DOHH2 (cell line): ENCODE measurements around the gene CNTNAP5.

ENCODE experiments used
- H3F3A ChIP-seq: fragments of 200-600 bp; sonication (generic), shearing (Covaris generic); 2 replicates; pipeline ENCODE4 v1.6.0; 2016; ENCODE audit warnings: antibody characterized with exemption, mild to moderate bottlenecking; ENCODE audit not compliant: control insufficient read depth, insufficient read depth
- H3K27ac ChIP-seq: fragments of 200-600 bp; sonication (generic); 2 replicates; pipeline ENCODE4 v1.5.1; 2014; ENCODE audit warnings: low read depth, mild to moderate bottlenecking, low read length, moderate library complexity
- H3K27me3 ChIP-seq: fragments of 200-600 bp; sonication (generic); 2 replicates; pipeline ENCODE4 v1.6.1; 2014; ENCODE audit warnings: mild to moderate bottlenecking, low read length, mixed read lengths; ENCODE audit not compliant: control insufficient read depth
- H3K36me3 ChIP-seq: fragments of 200-600 bp; sonication (generic); 2 replicates; pipeline ENCODE4 v1.6.1; 2014; ENCODE audit warnings: mild to moderate bottlenecking, low read length, moderate library complexity, mixed read lengths; ENCODE audit not compliant: control insufficient read depth
- H3K4me1 ChIP-seq: fragments of 200-600 bp; sonication (generic); 2 replicates; pipeline ENCODE4 v1.6.1; 2014; ENCODE audit warnings: mild to moderate bottlenecking, low read length, mixed read lengths; ENCODE audit not compliant: control insufficient read depth
- H3K4me2 ChIP-seq: fragments of 200-600 bp; sonication (generic); 2 replicates; pipeline ENCODE4 v1.6.0; 2014; ENCODE audit warnings: mild to moderate bottlenecking, low read length, moderate library complexity
- H3K4me3 ChIP-seq: fragments of 200-600 bp; sonication (generic); 2 replicates; pipeline ENCODE4 v1.5.1; 2014; ENCODE audit warnings: mild to moderate bottlenecking, low read length, mixed read lengths
- H3K79me2 ChIP-seq: fragments of 200-600 bp; sonication (generic); 2 replicates; pipeline ENCODE4 v1.6.1; 2014; ENCODE audit warnings: mild to moderate bottlenecking, low read length, mixed read lengths; ENCODE audit not compliant: control insufficient read depth
- H3K9me2 ChIP-seq: fragments of 200-600 bp; sonication (generic); replicated peaks from 2 replicates; pipeline ENCODE4 v1.6.1; 2014; ENCODE audit warnings: mild to moderate bottlenecking, low read length, mixed read lengths; ENCODE audit not compliant: control insufficient read depth
- H3K9me3 ChIP-seq: fragments of 200-600 bp; sonication (generic); 2 replicates; pipeline ENCODE4 v1.6.1; 2014; ENCODE audit warnings: antibody characterized with exemption, low read length, mixed read lengths; ENCODE audit not compliant: control insufficient read depth, insufficient read depth
- H4K20me1 ChIP-seq: fragments of 200-600 bp; sonication (generic); 2 replicates; pipeline ENCODE4 v1.6.0; 2014; ENCODE audit warnings: low read depth, mild to moderate bottlenecking, antibody characterized with exemption, low read length, moderate library complexity; ENCODE audit not compliant: control insufficient read depth, insufficient read depth
- CTCF ChIP-seq: fragments of 200-600 bp; sonication (generic); IDR thresholded peaks from one replicate; pipeline ENCODE4 v1.5.1; 2014; ENCODE audit warnings: antibody characterized with exemption, mild to moderate bottlenecking, low read depth, low read length; ENCODE audit not compliant: poor library complexity, severe bottlenecking
- EZH2phosphoT487 ChIP-seq: fragments of 200-600 bp; sonication (generic); IDR thresholded peaks from 2 replicates; pipeline ENCODE4 v1.6.1; 2017; ENCODE audit warnings: borderline replicate concordance, mild to moderate bottlenecking, antibody characterized with exemption, low read length, moderate library complexity, mixed read lengths

CNTNAP5 gene

GRCh38 chr2:124319577-124319976 lies 294.5 kb downstream of the CNTNAP5 start:
- Histone ChIP-seq H3K4me3 (no peak overlapping the region), H3K9me2 (no peaks in the 10 kb centered on the region), H3K4me2 (no peak overlapping the region), H3K9me3 (no peaks in the 10 kb centered on the region), H3F3A (no peaks in the 10 kb centered on the region), H4K20me1 (no peaks in the 10 kb centered on the region), H3K36me3 (no peaks in the 10 kb centered on the region), H3K4me1 (no peaks in the 10 kb centered on the region), H3K27me3 (no peaks in the 10 kb centered on the region), H3K79me2 (no peaks in the 10 kb centered on the region), H3K27ac (no peak overlapping the region)
- TF ChIP-seq CTCF (no peak), EZH2phosphoT487 (no peak)

- no peak overlapping the region for H3K4me2 ChIP-seq
- H3F3A ChIP-seq, result no peaks in the 10 kb centered on the region
- H3K4me1 ChIP-seq, result no peaks in the 10 kb centered on the region
- H3K4me3 ChIP-seq, result no peak overlapping the region
- no peak overlapping the region for H3K27ac ChIP-seq
- no peaks in the 10 kb centered on the region for H3K9me3 ChIP-seq
- no peaks in the 10 kb centered on the region for H3K9me2 ChIP-seq
- H3K36me3 ChIP-seq, result no peaks in the 10 kb centered on the region
- H4K20me1 ChIP-seq, result no peaks in the 10 kb centered on the region
- H3K27me3 ChIP-seq, result no peaks in the 10 kb centered on the region
- H3K79me2 ChIP-seq, result no peaks in the 10 kb centered on the region
- TF ChIP-seq EZH2phosphoT487, result no peak
- no peak for TF ChIP-seq CTCF
Measured at GRCh38 chr2:124320051-124320688, 295.1 kb downstream of the CNTNAP5 start.

- Histone ChIP-seq H3K79me2 (no peaks in the 10 kb centered on the region), H3K4me1 (no peaks in the 10 kb centered on the region), H3K27me3 (no peaks in the 10 kb centered on the region), H3K4me3 (no peak overlapping the region), H3K36me3 (no peaks in the 10 kb centered on the region), H3F3A (no peaks in the 10 kb centered on the region), H3K4me2 (no peak overlapping the region), H3K27ac (no peak overlapping the region), H3K9me2 (no peaks in the 10 kb centered on the region), H4K20me1 (no peaks in the 10 kb centered on the region), H3K9me3 (no peaks in the 10 kb centered on the region)
- TF ChIP-seq CTCF (no peak), EZH2phosphoT487 (no peak)
Measured at GRCh38 chr2:124323321-124323720, 298.2 kb downstream of the CNTNAP5 start.
